ENCODE results near the gene RGS17. TPM values are rescaled to one million over a fixed set of nuclear protein-coding genes. Genes with fewer than 3 reads are reported as not detected.

RGS17 gene
- total and polyA plus RNA-seq, 2 of the 13 experiments (the other 11 are each of a cell fraction or from before 2014, with no cell fraction given) = 0.04 TPM; not detected in 1

DNA sequence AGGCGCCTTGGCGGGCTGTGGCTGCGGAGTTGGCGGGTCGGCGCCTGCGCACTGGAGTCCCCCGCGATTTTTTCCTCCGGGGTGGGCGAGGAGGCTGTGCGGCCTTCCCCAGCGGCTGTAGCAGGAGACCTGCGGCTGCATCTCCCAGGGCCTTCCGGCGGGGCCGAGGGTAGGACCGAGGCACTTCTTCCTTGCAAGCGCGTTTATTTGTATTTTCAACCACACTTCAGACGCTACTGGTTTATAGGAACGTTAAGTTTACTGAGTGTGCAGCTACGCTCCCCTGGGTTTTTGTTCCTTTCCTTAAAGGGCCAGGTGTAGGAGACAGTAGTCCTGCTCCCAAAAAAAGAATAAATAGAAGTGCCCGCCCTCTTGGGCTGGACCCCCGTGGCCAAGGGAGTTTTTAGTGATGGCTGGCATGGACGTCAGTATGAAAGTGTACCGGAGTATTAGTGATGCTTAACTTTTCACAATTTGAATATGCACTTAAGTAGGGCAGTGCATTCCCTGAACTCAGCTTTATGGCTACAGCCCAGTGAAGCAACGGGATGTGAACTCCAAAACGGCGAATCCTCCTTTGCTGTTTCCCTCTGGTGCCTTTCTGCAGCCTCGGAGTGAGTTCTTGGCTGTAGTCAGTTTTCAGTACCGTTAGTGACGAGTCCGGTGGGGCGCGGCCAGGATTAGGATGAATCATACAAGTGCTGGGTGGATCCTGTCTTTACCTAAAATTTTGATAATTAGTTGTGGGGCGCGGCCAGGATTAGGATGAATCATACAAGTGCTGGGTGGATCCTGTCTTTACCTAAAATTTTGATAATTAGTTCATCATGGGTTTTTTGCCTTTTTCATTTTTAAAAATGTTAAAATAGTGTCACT, 147.2 kb downstream of the RGS17 start (continued):
- TF ChIP-seq GABPA (IDR thresholded peaks at IDR 0.05; ENCODE audit: low read depth, low read length) (peak; percentile 2; the same call in 1 of the 2 replicates), GABPA (CRISPR knock-in tag; IDR thresholded peaks at IDR 0.05; ENCODE audit: low read depth) (peak; percentile 57), IKZF4 (CRISPR knock-in tag; IDR thresholded peaks at IDR 0.05; ENCODE audit: borderline replicate concordance, low read depth, not compliant biosample characterization) (no peak), NFRKB (IDR thresholded peaks at IDR 0.05) (no peak), ZNF543 (CRISPR knock-in tag; IDR thresholded peaks at IDR 0.05) (no peak), HNF4A (CRISPR knock-in tag; IDR thresholded peaks at IDR 0.05) (0 out of 2 replicates have a peak, but pooled peaks have one; percentile 4), ZNF784 (CRISPR knock-in tag; IDR thresholded peaks at IDR 0.05; ENCODE audit: borderline replicate concordance) (no peak), ASH2L (IDR thresholded peaks at IDR 0.05; ENCODE audit: insufficient read length, low read depth, low read length) (peak; percentile 86), RNF2 (conservative IDR thresholded peaks at IDR 0.05; ENCODE audit: low read depth) (no peak), ZNF547 (CRISPR knock-in tag; IDR thresholded peaks at IDR 0.05) (peak; percentile 17; the same call in 1 of the 2 replicates), NFYC (CRISPR knock-in tag; IDR thresholded peaks at IDR 0.05) (no peak), ZNF276 (CRISPR knock-in tag; IDR thresholded peaks at IDR 0.05; ENCODE audit: low read depth) (no peak), FOSL1 (CRISPR knock-in tag; IDR thresholded peaks at IDR 0.05; ENCODE audit: borderline replicate concordance) (no peak), AFF4 (CRISPR knock-in tag; IDR thresholded peaks at IDR 0.05) (no peak)
- TF ChIP-seq, protein P1, sequence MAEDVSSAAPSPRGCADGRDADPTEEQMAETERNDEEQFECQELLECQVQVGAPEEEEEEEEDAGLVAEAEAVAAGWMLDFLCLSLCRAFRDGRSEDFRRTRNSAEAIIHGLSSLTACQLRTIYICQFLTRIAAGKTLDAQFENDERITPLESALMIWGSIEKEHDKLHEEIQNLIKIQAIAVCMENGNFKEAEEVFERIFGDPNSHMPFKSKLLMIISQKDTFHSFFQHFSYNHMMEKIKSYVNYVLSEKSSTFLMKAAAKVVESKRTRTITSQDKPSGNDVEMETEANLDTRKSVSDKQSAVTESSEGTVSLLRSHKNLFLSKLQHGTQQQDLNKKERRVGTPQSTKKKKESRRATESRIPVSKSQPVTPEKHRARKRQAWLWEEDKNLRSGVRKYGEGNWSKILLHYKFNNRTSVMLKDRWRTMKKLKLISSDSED (CRISPR knock-in tag; IDR thresholded peaks at IDR 0.05) = 0 out of 2 replicates have a peak, but pooled peaks have one; percentile 44
- TF ChIP-seq, protein P2, sequence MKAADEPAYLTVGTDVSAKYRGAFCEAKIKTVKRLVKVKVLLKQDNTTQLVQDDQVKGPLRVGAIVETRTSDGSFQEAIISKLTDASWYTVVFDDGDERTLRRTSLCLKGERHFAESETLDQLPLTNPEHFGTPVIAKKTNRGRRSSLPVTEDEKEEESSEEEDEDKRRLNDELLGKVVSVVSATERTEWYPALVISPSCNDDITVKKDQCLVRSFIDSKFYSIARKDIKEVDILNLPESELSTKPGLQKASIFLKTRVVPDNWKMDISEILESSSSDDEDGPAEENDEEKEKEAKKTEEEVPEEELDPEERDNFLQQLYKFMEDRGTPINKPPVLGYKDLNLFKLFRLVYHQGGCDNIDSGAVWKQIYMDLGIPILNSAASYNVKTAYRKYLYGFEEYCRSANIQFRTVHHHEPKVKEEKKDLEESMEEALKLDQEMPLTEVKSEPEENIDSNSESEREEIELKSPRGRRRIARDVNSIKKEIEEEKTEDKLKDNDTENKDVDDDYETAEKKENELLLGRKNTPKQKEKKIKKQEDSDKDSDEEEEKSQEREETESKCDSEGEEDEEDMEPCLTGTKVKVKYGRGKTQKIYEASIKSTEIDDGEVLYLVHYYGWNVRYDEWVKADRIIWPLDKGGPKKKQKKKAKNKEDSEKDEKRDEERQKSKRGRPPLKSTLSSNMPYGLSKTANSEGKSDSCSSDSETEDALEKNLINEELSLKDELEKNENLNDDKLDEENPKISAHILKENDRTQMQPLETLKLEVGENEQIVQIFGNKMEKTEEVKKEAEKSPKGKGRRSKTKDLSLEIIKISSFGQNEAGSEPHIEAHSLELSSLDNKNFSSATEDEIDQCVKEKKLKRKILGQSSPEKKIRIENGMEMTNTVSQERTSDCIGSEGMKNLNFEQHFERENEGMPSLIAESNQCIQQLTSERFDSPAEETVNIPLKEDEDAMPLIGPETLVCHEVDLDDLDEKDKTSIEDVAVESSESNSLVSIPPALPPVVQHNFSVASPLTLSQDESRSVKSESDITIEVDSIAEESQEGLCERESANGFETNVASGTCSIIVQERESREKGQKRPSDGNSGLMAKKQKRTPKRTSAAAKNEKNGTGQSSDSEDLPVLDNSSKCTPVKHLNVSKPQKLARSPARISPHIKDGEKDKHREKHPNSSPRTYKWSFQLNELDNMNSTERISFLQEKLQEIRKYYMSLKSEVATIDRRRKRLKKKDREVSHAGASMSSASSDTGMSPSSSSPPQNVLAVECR (CRISPR knock-in tag; IDR thresholded peaks at IDR 0.05; ENCODE audit: borderline replicate concordance) = no peak
